ENCODE data around the gene PRRG2.

PRRG2 gene

GRCh38 chr19:49590071-49590970, 9.2 kb downstream of the PRRG2 start:
- Histone ChIP-seq H2AFZ (peak overlapping the region; percentile 82), H3K27me3 (ENCODE audit: control insufficient read depth, insufficient read depth, low read length) (no peaks in the 10 kb centered on the region), H3K4me1 (peaks cover 2% of the 10 kb centered on the region), H3K9me3 (ENCODE audit: control insufficient read depth, low read length) (no peaks in the 10 kb centered on the region), H3K79me2 (peaks cover 4% of the 10 kb centered on the region), H3K4me3 (ENCODE audit: low read depth, low read length) (peak overlapping the region; percentile 90), H3K9ac (peak overlapping the region; percentile 80), H3K36me3 (ENCODE audit: control insufficient read depth, insufficient read depth, low read length) (no peaks in the 10 kb centered on the region), H3K27ac (peak overlapping the region; percentile 96), H3K4me2 (ENCODE audit: low read length) (peak overlapping the region; percentile 100)
- peak; percentile 21 for TF ChIP-seq CTCF (IDR thresholded peaks at IDR 0.05)

DNA sequence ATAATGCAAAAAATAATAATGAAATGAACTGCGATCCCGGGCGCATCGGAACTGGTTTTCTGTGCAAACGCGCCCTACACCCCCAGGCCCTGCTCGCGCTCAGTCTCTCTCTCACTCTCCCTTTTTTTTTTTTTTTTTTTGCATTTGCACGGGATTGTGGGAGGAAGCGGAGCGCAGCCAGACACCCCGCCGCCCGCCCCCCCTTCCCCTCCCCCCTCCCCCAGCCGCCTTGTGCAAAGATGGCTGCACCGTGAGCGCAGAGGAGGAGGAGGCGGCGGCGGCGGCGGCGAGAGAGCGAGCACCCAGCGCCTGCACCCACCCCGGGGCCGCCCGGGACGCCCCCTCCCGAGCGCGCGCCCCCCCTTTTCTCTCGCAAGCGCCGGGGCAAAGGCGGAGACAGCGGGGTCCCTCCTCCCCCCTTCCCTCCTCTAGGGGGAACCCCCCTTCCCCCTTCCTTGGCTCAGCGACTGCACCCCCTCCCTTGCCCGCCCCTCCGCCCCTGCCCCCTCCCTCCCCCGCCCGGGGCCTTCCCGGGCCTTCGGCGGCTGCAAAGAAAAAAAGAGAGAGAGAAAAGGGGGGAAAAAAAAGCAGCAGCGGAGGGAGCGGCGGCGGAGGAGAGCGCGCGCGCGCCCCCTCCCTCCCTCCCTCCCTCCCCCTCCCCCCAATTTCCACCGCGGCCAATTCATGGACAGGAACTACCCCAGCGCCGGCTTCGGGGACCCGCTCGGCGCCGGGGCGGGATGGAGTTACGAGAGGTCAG, 10.0 kb downstream of the PRRG2 start, which contains the start of gene PRR12:
Gene PRR12 (plus strand): TSS at position 212 of the 760 bp plus-strand sequence. CDS start 473 bp downstream, at position 685.
- Histone ChIP-seq H3K4me1 (peaks cover 2% of the 10 kb centered on the region), H2AFZ (peak within 1 kb of the TSS; percentile 82), H3K36me3 (ENCODE audit: control insufficient read depth, insufficient read depth, low read length) (no peaks in the 10 kb centered on the region), H3K4me3 (ENCODE audit: low read depth, low read length) (peak within 1 kb of the TSS; percentile 90), H3K9me3 (ENCODE audit: control insufficient read depth, low read length) (no peaks in the 10 kb centered on the region), H3K79me2 (peaks cover 11% of the 10 kb centered on the region), H3K9ac (peak within 1 kb of the TSS; percentile 80), H3K27me3 (ENCODE audit: control insufficient read depth, insufficient read depth, low read length) (no peaks in the 10 kb centered on the region), H3K27ac (peak within 1 kb of the TSS; percentile 96), H3K4me2 (ENCODE audit: low read length) (peak within 1 kb of the TSS; percentile 100)
- TF ChIP-seq CTCF (IDR thresholded peaks at IDR 0.05), result no peak

DNA sequence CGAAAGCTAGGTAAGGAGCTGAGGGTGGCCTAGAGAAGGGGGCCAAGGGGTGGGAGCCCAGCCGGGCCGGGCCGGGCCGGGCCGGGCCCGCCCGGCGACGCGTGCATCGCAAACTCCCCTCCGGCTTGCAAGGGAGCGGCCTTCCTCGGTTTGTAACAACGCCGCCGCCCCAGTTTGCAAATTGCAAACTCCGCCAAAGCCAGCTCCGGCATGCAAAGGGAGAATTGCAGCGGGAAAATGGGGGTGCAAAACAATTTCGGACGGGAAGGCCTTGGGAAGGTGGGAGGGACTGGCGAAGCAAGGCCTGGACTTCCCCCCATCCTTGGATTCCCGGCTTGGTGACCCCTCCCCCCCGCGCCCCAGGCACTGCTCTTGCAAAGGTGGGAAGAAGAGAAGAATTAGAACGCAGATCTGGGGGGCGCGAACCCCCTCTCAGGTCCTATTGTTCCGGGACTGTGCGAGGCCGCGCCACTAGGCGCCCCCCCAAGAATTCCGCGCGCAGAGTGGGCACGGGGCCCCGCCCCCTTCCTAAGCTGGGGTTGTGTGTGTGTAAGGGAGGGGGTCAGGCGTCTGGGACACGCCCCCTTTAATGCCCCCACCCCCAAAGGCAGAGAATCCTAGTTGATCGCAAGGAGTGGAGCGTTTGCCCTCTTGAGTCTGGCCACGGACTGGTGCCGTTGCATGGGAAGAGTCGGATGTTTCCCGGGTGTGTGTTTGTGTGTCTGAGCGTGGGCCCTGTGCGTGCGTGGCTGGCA, 10.8 kb downstream of the PRRG2 start:
- peak overlapping the region; percentile 12 for H3K9ac ChIP-seq
- peaks cover 11% of the 10 kb centered on the region for H3K79me2 ChIP-seq
- no peaks in the 10 kb centered on the region for H3K36me3 ChIP-seq (ENCODE audit: control insufficient read depth, insufficient read depth, low read length)
- no peak for TF ChIP-seq CTCF (IDR thresholded peaks at IDR 0.05)
- H3K4me2 ChIP-seq (ENCODE audit: low read length), result peak overlapping the region; percentile 94
- peak overlapping the region; percentile 62 for H2AFZ ChIP-seq
- peak overlapping the region; percentile 87 for H3K4me3 ChIP-seq (ENCODE audit: low read depth, low read length)
- no peaks in the 10 kb centered on the region for H3K9me3 ChIP-seq (ENCODE audit: control insufficient read depth, low read length)
- H3K27ac ChIP-seq, result peak overlapping the region; percentile 78
- H3K4me1 ChIP-seq, result peaks cover 2% of the 10 kb centered on the region
- no peaks in the 10 kb centered on the region for H3K27me3 ChIP-seq (ENCODE audit: control insufficient read depth, insufficient read depth, low read length)

DNA sequence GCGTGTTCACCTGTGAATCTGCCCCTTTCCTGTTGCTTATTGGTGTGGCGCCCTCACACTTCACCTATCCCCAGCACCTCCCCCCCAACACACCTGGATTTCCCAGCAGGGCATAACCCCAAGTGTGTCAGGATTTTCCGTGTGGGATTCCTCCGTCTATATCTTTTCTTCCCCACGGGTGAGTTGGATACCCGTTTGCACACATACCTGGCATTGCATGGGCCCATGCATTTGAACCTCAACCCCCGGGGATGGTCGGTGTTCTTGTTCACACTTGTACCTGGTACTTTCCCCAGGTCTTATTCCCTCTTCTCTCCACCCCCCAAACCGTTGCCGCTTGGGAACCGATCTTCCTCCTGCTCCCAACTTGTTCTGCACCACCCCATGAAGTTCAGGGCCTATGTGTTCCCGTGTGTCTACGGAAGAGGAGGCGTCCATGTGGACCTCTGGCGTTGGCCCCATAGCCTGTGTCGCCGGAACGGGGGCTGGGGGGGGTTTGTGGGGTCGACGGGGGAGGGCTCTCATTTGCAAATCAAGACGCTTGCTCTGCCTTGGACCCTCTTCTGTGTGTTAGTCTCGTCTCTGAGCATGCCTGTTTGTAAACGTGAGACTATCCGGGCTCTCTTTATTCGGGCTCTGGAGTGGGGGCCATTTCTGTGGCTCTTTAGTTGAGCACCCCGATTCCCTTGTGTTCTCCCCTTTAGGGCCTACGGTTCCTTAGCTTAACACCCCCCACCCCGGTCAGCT, 11.5 kb downstream of the PRRG2 start:
- Histone ChIP-seq H3K4me1 (peaks cover 2% of the 10 kb centered on the region), H3K27ac (peak overlapping the region; percentile 78), H3K9ac (no peak overlapping the region)

More for the DNA sequence above, 11.5 kb downstream of the PRRG2 start:
- H3K9me3 ChIP-seq (ENCODE audit: control insufficient read depth, low read length), result no peaks in the 10 kb centered on the region
- H3K79me2 ChIP-seq, result peaks cover 11% of the 10 kb centered on the region
- H2AFZ ChIP-seq, result peak overlapping the region; percentile 62
- peak overlapping the region; percentile 94 for H3K4me2 ChIP-seq (ENCODE audit: low read length)
- H3K36me3 ChIP-seq (ENCODE audit: control insufficient read depth, insufficient read depth, low read length), result no peaks in the 10 kb centered on the region
- peak overlapping the region; percentile 87 for H3K4me3 ChIP-seq (ENCODE audit: low read depth, low read length)
- no peak for TF ChIP-seq CTCF (IDR thresholded peaks at IDR 0.05)
- H3K27me3 ChIP-seq (ENCODE audit: control insufficient read depth, insufficient read depth, low read length), result no peaks in the 10 kb centered on the region
